ENCODE results near the gene LCLAT1. TPM values are rescaled to one million over a fixed set of nuclear protein-coding genes. Genes with fewer than 3 reads are reported as not detected.

The LCLAT1 gene
- total and polyA plus RNA-seq, 2 of the 4 experiments (the other 2 are of a cell fraction) = 7.5 to 11.5 TPM

GRCh38 chr2:30615926-30616325 is 168.9 kb downstream of the LCLAT1 start:
- peaks cover 10% of the 10 kb centered on the region for H3K9me1 ChIP-seq (ENCODE audit: insufficient read depth, low read length)
- no peaks in the 10 kb centered on the region for H3K27me3 ChIP-seq (ENCODE audit: control insufficient read depth, insufficient read depth, low read length)
- H2BK120ac ChIP-seq (ENCODE audit: low read depth, low read length) = no peak overlapping the region
- H2AK9ac ChIP-seq (replicated peaks; ENCODE audit: low read depth, low read length, poor library complexity) = no peak overlapping the region
- WGBS, 2 experiments (ENCODE audit: extremely low coverage in 2 of 2, insufficient read length in 1 of 2) = 100% methylated on average over 1 of the region's 1 CpG; no CpG with 5 or more reads in 1 of the 2 experiments
- no peaks in the 10 kb centered on the region for H3K9me3 ChIP-seq (ENCODE audit: control insufficient read depth, insufficient read depth, low read length)
- H3K4me1 ChIP-seq (ENCODE audit: control insufficient read depth, insufficient read depth, low read length) = peaks cover 7% of the 10 kb centered on the region
- H3K4me3 ChIP-seq (ENCODE audit: insufficient read depth, low read depth, low read length) = no peak overlapping the region
- H3K4me2 ChIP-seq (ENCODE audit: low read depth, low read length) = no peak overlapping the region
- in situ Hi-C loops (cut with MboI; ENCODE audit: low sequenced_read_pairs) = no loop called here
- H3K23ac ChIP-seq (ENCODE audit: low read depth, low read length) = no peak overlapping the region
- no peak overlapping the region for H3K56ac ChIP-seq (ENCODE audit: extremely low read depth, insufficient read depth, low read length)
- dilution Hi-C loops (cut with HindIII; ENCODE audit: low sequenced_read_pairs, unreplicated experiment) = no loop called here
- H3K14ac ChIP-seq (replicated peaks; ENCODE audit: low read depth, low read length) = no peak overlapping the region
- no peak overlapping the region for H2AFZ ChIP-seq (replicated peaks; ENCODE audit: low read length, poor library complexity)
- no peaks in the 10 kb centered on the region for H4K20me1 ChIP-seq (ENCODE audit: insufficient read depth, low read length)
- H3K79me1 ChIP-seq (ENCODE audit: low read depth in 1 of 2, low read length in 2 of 2) = peaks cover 0 to 6% of the 10 kb centered on the region in 2 experiments; a peak in 2 of 4 replicates
- POLR2A ChIA-PET (ENCODE audit: unreplicated experiment) = no interaction called here
- no peak overlapping the region for H4K5ac ChIP-seq (ENCODE audit: low read depth, low read length)
- CTCF ChIA-PET = no interaction called here
- H3K36me3 ChIP-seq (ENCODE audit: control insufficient read depth, insufficient read depth, low read length) = no peaks in the 10 kb centered on the region
- no peak overlapping the region for H3K27ac ChIP-seq (ENCODE audit: insufficient read depth, low read length)
- H3K4ac ChIP-seq (ENCODE audit: low read depth, low read length) = no peak overlapping the region
- no peak for TF ChIP-seq RCOR1 (IDR thresholded peaks at IDR 0.05; ENCODE audit: insufficient replicate concordance, low read length)
- TF ChIP-seq CEBPB (IDR thresholded peaks at IDR 0.05; ENCODE audit: low read depth, low read length) = no peak
- no peak for TF ChIP-seq RAD21 (IDR thresholded peaks at IDR 0.05; ENCODE audit: low read length)
- no peak for TF ChIP-seq SMC3 (IDR thresholded peaks at IDR 0.05; ENCODE audit: low read depth, low read length)
- TF ChIP-seq CHD1 (IDR thresholded peaks at IDR 0.05; ENCODE audit: low read depth, low read length) = no peak
- TF ChIP-seq MAZ (IDR thresholded peaks at IDR 0.05; ENCODE audit: borderline replicate concordance, low read depth, low read length) = no peak
- TF ChIP-seq BHLHE40 (IDR thresholded peaks at IDR 0.05; ENCODE audit: low read depth, low read length) = no peak
- TF ChIP-seq POLR2A (IDR thresholded peaks at IDR 0.05; ENCODE audit: low read depth, low read length) = no peak
- no peak for TF ChIP-seq ELK1 (IDR thresholded peaks at IDR 0.05; ENCODE audit: borderline replicate concordance, low read depth, low read length)
- TF ChIP-seq MAFK (IDR thresholded peaks at IDR 0.05; ENCODE audit: low read depth, low read length) = no peak
- TF ChIP-seq RFX5 (IDR thresholded peaks at IDR 0.05; ENCODE audit: low read depth, low read length) = no peak
- no peak for TF ChIP-seq USF2 (IDR thresholded peaks at IDR 0.05; ENCODE audit: low read depth, low read length)
- TF ChIP-seq MXI1 (IDR thresholded peaks at IDR 0.05; ENCODE audit: borderline replicate concordance, low read depth, low read length) = no peak
- TF ChIP-seq FOS (IDR thresholded peaks at IDR 0.05; ENCODE audit: low read depth, low read length) = no peak
- no peak for TF ChIP-seq NFE2L2 (IDR thresholded peaks at IDR 0.05; ENCODE audit: low read depth, low read length)
- no peak for TF ChIP-seq CTCF (conservative IDR thresholded peaks at IDR 0.05; ENCODE audit: low read depth, low read length)
- H4K8ac ChIP-seq (ENCODE audit: low read depth in 2 of 2, low read length in 2 of 2) = no peak overlapping the region
- ATAC-seq (ENCODE audit: low read depth) (no peak), DNase-seq (no peak)
- no peak overlapping the region for H2BK5ac ChIP-seq (ENCODE audit: low read depth, low read length, poor library complexity, severe bottlenecking)
- no peak overlapping the region for H2BK15ac ChIP-seq (ENCODE audit: low read depth, low read length)
- BruUV-seq (replicated peaks) = no TSS peak
- H3K18ac ChIP-seq (ENCODE audit: low read depth, low read length) = no peak overlapping the region
- H3K9ac ChIP-seq (ENCODE audit: low read depth, low read length) = no peak overlapping the region
- H4K91ac ChIP-seq (ENCODE audit: insufficient read depth, low read depth, low read length) = no peak overlapping the region
- no peak overlapping the region for H2AK5ac ChIP-seq (ENCODE audit: low read depth, low read length)
- intact Hi-C loops (cut with micrococcal nuclease) = no loop called here
- H2BK20ac ChIP-seq (ENCODE audit: low read depth, low read length) = no peak overlapping the region
